ENCODE data around the gene CYP24A1. TPM values are rescaled to one million over a fixed set of nuclear protein-coding genes. Genes with fewer than 3 reads are reported as not detected.

CYP24A1 gene
- total RNA-seq, 1 donor from 2014 or later = not detected

DNA sequence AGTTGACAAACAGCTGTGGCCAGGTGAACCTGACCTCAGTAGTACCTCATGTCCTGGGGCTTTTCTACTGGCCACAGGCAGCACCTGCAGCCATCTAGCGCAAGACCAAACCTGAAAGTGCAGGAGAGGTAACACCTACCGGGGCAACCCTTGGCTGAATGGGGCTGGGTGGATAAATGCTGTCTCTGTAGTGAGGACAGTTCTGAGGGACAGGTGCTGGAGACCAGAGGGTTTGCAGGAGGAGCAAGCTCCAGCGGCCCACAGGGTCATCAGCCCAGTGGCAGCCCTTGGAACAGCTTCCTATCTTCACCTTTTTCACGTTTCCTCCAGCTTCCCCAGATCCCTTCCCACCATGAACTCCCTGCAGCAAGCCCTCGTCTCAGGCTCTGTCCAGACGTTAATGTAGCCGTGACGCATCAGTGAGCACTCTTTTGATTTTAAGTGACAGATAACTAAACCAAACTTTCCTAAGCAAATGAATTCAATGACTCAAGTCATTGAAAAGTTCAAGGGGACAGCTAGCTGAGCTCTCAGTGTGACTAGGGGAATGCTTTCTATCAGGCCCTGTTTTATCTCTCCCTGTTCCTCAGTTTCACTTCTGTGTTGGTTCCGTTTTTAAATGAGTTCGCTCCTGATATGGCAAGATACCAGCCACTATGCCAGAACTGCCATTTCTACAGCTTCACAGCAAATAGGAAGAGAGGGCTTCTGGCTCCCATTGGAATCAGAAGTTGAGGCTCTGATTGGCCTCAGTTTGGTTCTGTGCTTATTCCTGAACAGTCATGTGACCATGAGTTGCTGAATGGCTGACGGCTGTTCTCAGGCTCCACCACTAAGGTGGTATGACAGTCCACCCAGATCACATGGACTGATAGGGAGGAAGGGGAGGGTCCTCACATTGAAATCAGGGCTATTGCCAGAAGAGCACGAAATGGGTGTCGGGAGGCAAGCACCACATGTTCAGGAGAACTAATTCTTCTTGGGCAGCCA lies 22.0 kb upstream of the CYP24A1 start:
- H3K27ac ChIP-seq (replicated peaks) = no peak overlapping the region
- TF ChIP-seq, protein P1, sequence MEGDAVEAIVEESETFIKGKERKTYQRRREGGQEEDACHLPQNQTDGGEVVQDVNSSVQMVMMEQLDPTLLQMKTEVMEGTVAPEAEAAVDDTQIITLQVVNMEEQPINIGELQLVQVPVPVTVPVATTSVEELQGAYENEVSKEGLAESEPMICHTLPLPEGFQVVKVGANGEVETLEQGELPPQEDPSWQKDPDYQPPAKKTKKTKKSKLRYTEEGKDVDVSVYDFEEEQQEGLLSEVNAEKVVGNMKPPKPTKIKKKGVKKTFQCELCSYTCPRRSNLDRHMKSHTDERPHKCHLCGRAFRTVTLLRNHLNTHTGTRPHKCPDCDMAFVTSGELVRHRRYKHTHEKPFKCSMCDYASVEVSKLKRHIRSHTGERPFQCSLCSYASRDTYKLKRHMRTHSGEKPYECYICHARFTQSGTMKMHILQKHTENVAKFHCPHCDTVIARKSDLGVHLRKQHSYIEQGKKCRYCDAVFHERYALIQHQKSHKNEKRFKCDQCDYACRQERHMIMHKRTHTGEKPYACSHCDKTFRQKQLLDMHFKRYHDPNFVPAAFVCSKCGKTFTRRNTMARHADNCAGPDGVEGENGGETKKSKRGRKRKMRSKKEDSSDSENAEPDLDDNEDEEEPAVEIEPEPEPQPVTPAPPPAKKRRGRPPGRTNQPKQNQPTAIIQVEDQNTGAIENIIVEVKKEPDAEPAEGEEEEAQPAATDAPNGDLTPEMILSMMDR (IDR thresholded peaks at IDR 0.05; ENCODE audit: borderline replicate concordance) = no peak
- DNase-seq = no peak
- H3K4me1 ChIP-seq = no peaks in the 10 kb centered on the region
- peaks cover 11% of the 10 kb centered on the region for H3K27me3 ChIP-seq (ENCODE audit: low read depth)
- intact Hi-C loops (cut with micrococcal nuclease) = no loop called here
- H3K4me3 ChIP-seq = no peak overlapping the region
- no peaks in the 10 kb centered on the region for H3K9me3 ChIP-seq (replicated peaks)
- H3K36me3 ChIP-seq = no peaks in the 10 kb centered on the region

DNA sequence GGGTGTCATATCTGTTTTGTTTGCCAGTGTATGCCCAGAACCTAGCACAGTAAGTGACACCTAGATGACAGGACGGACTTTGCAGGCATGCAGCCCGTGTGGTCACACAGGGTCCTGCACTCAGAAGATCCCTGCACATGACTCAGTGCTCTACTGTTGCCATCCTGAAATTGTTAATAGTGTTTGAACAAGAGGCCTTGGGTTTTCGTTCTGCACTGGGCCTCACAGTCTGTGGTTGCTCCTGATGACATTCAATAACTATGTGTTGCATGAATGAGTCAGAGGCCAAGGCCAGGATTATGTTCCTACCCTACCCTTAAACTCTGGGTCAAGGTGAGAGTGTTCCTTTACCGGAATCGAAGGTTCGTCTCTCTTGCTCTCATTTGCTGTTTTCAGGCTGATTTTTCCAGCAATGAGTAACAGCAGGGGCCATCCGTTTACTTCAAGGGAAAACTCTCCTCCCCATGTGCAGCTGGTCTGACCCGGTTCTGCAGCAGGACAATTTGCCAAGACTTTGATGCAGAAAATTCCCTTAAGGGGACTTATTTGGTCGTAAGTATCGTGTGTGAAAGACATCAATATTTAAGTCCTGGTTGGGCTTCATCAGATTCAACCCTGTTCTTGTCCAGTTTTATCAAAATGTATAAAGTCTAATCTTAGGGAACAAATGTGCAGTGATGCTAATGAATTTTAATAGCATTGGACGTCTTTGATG lies 21.1 kb upstream of the CYP24A1 start:
- H3K4me1 ChIP-seq = no peaks in the 10 kb centered on the region
- TF ChIP-seq, protein P1 (IDR thresholded peaks at IDR 0.05; ENCODE audit: borderline replicate concordance) = no peak
- DNase-seq = no peak
- peaks cover 11% of the 10 kb centered on the region for H3K27me3 ChIP-seq (ENCODE audit: low read depth)
- H3K4me3 ChIP-seq = no peak overlapping the region
- H3K9me3 ChIP-seq (replicated peaks) = no peaks in the 10 kb centered on the region
- H3K27ac ChIP-seq (replicated peaks) = no peak overlapping the region
- H3K36me3 ChIP-seq = no peaks in the 10 kb centered on the region
- intact Hi-C loops (cut with micrococcal nuclease) = no loop called here

DNA sequence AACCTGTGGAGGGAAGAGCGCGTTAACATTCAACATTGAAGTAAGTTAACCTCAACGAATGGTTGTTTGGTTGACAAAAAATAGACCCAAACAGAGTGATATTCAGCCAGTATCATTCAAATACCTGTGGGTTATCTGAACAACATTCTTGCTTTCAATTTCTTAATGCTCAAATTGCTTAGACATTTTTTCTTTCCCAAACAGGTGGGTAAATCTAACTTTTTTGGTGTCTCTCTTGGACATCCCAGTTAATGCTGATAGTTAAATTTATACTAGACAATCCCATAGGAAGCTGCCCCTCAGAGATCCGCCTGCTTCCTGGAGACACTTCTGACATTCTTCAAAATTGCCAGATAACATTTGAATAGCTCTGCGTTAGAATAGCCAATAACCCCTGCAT lies 20.0 kb upstream of the CYP24A1 start:
- intact Hi-C loops (cut with micrococcal nuclease) = no loop called here
- H3K36me3 ChIP-seq = no peaks in the 10 kb centered on the region
- TF ChIP-seq, protein P1 (IDR thresholded peaks at IDR 0.05; ENCODE audit: borderline replicate concordance) = no peak
- H3K27me3 ChIP-seq (ENCODE audit: low read depth) = peaks cover 11% of the 10 kb centered on the region
- no peaks in the 10 kb centered on the region for H3K4me1 ChIP-seq
- H3K4me3 ChIP-seq = no peak overlapping the region
- DNase-seq = no peak
- H3K9me3 ChIP-seq (replicated peaks) = no peaks in the 10 kb centered on the region
- H3K27ac ChIP-seq (replicated peaks) = no peak overlapping the region

DNA sequence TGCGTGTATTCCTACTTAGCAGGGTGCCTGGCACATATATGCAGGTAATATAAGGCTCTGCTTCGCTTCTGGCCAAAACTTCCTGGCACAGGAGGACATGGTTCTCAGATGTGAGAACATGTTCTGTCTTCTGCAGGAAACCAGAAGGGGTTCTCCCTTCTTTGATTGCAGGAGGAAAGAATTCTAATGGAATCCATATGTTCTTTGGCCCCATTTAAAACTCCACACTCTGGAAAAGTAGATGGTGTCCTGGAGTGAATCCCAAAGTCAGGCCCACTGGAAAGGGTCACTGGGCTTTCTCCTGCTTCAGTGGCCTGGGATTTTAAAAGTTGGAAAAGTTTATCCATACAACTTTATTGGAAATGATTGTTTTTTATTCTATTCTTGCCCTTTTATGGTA lies 16.4 kb upstream of the CYP24A1 start:
- Histone ChIP-seq H3K27ac (replicated peaks) (no peak overlapping the region), H3K27me3 (ENCODE audit: low read depth) (peaks cover 25% of the 10 kb centered on the region), H3K9me3 (replicated peaks) (no peaks in the 10 kb centered on the region), H3K4me3 (no peak overlapping the region), H3K36me3 (no peaks in the 10 kb centered on the region), H3K4me1 (no peaks in the 10 kb centered on the region)
- intact Hi-C loops (cut with micrococcal nuclease) = no loop called here
- no peak for DNase-seq
- TF ChIP-seq, protein P1 (IDR thresholded peaks at IDR 0.05; ENCODE audit: borderline replicate concordance) = no peak

DNA sequence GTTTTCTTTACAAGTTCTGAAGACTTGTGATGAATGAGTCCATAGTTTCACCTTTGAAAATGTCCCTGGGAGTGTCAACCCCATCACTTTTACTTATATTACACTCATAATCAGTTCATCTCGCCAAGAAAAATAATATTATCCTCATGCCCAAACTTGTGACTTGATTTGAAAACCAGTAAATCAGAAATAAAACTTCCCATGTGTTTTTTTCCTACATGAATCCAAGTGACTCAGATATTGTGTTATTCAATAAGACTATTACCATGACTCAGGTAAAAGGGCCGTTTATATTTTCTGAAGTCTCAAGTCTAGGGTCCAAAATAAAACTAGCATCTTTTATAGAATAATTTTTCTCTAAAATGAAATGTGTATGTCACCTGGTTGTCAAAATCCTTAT lies 15.8 kb upstream of the CYP24A1 start:
- Histone ChIP-seq H3K4me1 (no peaks in the 10 kb centered on the region), H3K36me3 (no peaks in the 10 kb centered on the region), H3K27me3 (ENCODE audit: low read depth) (peaks cover 30% of the 10 kb centered on the region), H3K4me3 (no peak overlapping the region), H3K9me3 (replicated peaks) (no peaks in the 10 kb centered on the region), H3K27ac (replicated peaks) (no peak overlapping the region)
- intact Hi-C loops (cut with micrococcal nuclease) = no loop called here
- DNase-seq = no peak
- TF ChIP-seq, protein P1 (IDR thresholded peaks at IDR 0.05; ENCODE audit: borderline replicate concordance) = no peak

All from left ventricle myocardium inferior (tissue), 1 donor.